Measurements from ENCODE around the gene TLR8. TPM values are rescaled to one million over a fixed set of nuclear protein-coding genes. Genes with fewer than 3 reads are reported as not detected.

Gene TLR8
- total and polyA plus RNA-seq, 10 of the 15 experiments (the other 5 are each of a cell fraction or from before 2014, with no cell fraction given) = 0.04 TPM; not detected in 9

GRCh38 chrX:12890467-12890866 lies 16.0 kb upstream of the TLR8 start:
- RAD21 ChIA-PET (ENCODE audit: unreplicated experiment) = interaction anchor here (1.7 to 13.6 kb wide), 6 partner anchors 10 to 77 kb away, joined by 7 to 277 read pairs (median 10); partner anchors contain the start of gene TLR7
- peak overlapping the region; percentile 41; the same call in 1 of the 2 replicates for H3K9ac ChIP-seq (ENCODE audit: control insufficient read depth, insufficient read depth, low read length)
- H3K27me3 ChIP-seq (replicated peaks in 1 of 2; ENCODE audit: control insufficient read depth in 2 of 2, insufficient read depth in 2 of 2, low read length in 1 of 2) = no peaks in the 10 kb centered on the region
- peaks cover 2 to 17% of the 10 kb centered on the region in 2 experiments; a peak in 3 of 4 replicates for H3K36me3 ChIP-seq (ENCODE audit: control insufficient read depth in 2 of 2, insufficient read depth in 2 of 2, low read length in 1 of 2)
- CTCF ChIA-PET = interaction anchor here (0.6 to 16.0 kb wide), 10 partner anchors 8 to 706 kb away, joined by 3 to 431 read pairs (median 4); no protein-coding TSS in a partner anchor
- POLR2A ChIA-PET = interaction anchor here (0.5 to 1.8 kb wide), 6 partner anchors 12 to 49 kb away, joined by 3 to 8 read pairs (median 4); no protein-coding TSS in a partner anchor
- peaks cover 11% of the 10 kb centered on the region for H3K9me3 ChIP-seq (replicated peaks; ENCODE audit: control insufficient read depth, insufficient read depth, low read length)
- ATAC-seq (peak; percentile 77), DNase-seq (ENCODE audit: low read depth, low spot score) (peak; percentile 87), FAIRE-seq (peak; percentile 91)
- peak overlapping the region; percentile 22; the same call in 1 of the 2 replicates for H3K4me3 ChIP-seq
- H4K20me1 ChIP-seq (ENCODE audit: control insufficient read depth, insufficient read depth) = no peaks in the 10 kb centered on the region
- SMC1A ChIA-PET (ENCODE audit: uncharacterized antibody, unreplicated experiment) = interaction anchor here (0.6 to 15.5 kb wide), 12 partner anchors 10 to 1098 kb away, joined by 3 to 349 read pairs (median 4); partner anchors contain the start of gene TLR7
- WGBS (ENCODE audit: insufficient coverage, insufficient replicate concordance, low lambda C conversion rate, missing lambda C conversion rate) = 3% methylated on average over 5 of the region's 5 CpGs
- no TSS peak for BruUV-seq (replicated peaks)
- peak overlapping the region; percentile 95 for H3K27ac ChIP-seq (ENCODE audit: control insufficient read depth, insufficient read depth)
- H2AFZ ChIP-seq (ENCODE audit: control insufficient read depth, low read depth, low read length) = no peak overlapping the region
- H3K4me2 ChIP-seq (ENCODE audit: control insufficient read depth, insufficient read depth) = peak overlapping the region; percentile 73
- no peaks in the 10 kb centered on the region; the same call in 1 of the 2 replicates for H3K79me2 ChIP-seq (ENCODE audit: control insufficient read depth, insufficient read depth, low read length)
- intact Hi-C loops (cut with micrococcal nuclease; ENCODE audit: unreplicated experiment) (loop anchor here (1.0 to 5.0 kb wide), 3 partner anchors 46 to 202 kb away; no protein-coding TSS in a partner anchor), in situ Hi-C loops (cut with MboI) (loop anchor here (5.0 to 25.0 kb wide), 2 partner anchors 68 to 1997 kb away; no protein-coding TSS in a partner anchor)
- H3K4me1 ChIP-seq (ENCODE audit: control insufficient read depth, insufficient read depth, low read length) = peaks cover 63% of the 10 kb centered on the region
- TF ChIP-seq RAD21 (IDR thresholded peaks at IDR 0.05; ENCODE audit: insufficient read depth, low read depth, low read length) = no peak
- peak; percentile 88 for TF ChIP-seq SPI1 (IDR thresholded peaks at IDR 0.05; ENCODE audit: borderline replicate concordance, insufficient read depth, low read depth, low read length)
- no peak for TF ChIP-seq SRF (IDR thresholded peaks at IDR 0.05; ENCODE audit: low read depth in 2 of 2, low read length in 2 of 2)
- TF ChIP-seq IKZF2 (IDR thresholded peaks at IDR 0.05) = peak; percentile 66 to 70; a peak in 3 of 4 replicates
- TF ChIP-seq SMC3 (IDR thresholded peaks at IDR 0.05; ENCODE audit: borderline replicate concordance, low read length) = 0 out of 2 replicates have a peak, but pooled peaks have one; percentile 29
- TF ChIP-seq HDGF (IDR thresholded peaks at IDR 0.05) = no peak
- no peak for TF ChIP-seq FOXK2 (IDR thresholded peaks at IDR 0.05)
- no peak for TF ChIP-seq CEBPB (IDR thresholded peaks at IDR 0.05; ENCODE audit: borderline replicate concordance in 1 of 2, low read depth in 2 of 2, low read length in 2 of 2)
- peak; percentile 38; the same call in 1 of the 2 replicates for TF ChIP-seq JUNB (IDR thresholded peaks at IDR 0.05)
- TF ChIP-seq NR2F1 (conservative IDR thresholded peaks at IDR 0.05) = no peak
- no peak for TF ChIP-seq EZH2 (IDR thresholded peaks at IDR 0.05; ENCODE audit: borderline replicate concordance, control insufficient read depth, low read depth, low read length)
- TF ChIP-seq NFXL1 (IDR thresholded peaks at IDR 0.05; ENCODE audit: borderline replicate concordance) = no peak
- TF ChIP-seq REST (IDR thresholded peaks at IDR 0.05; ENCODE audit: low read depth, low read length) = no peak
- peak; percentile 82 for TF ChIP-seq FOXM1 (IDR thresholded peaks at IDR 0.05; ENCODE audit: low read depth, low read length)
- TF ChIP-seq ZBTB33 (IDR thresholded peaks at IDR 0.05) = no peak
- TF ChIP-seq KAT2A (conservative IDR thresholded peaks at IDR 0.05; ENCODE audit: control insufficient read depth, low read depth, low read length) = no peak
- peak; percentile 59; the same call in 1 of the 2 replicates for TF ChIP-seq CBX5 (IDR thresholded peaks at IDR 0.05; ENCODE audit: low read depth)
- TF ChIP-seq PAX5 (IDR thresholded peaks at IDR 0.05; ENCODE audit: borderline replicate concordance, low read depth, low read length) = peak; percentile 64; the same call in 1 of the 2 replicates
